GM13976 (cell line): ENCODE measurements around the gene IGFLR1.

Experiments
- DNase-seq: peaks from one replicate; pipeline ENCODE4 v3.0.0; 2012; ENCODE audit warnings: low spot score
- CTCF ChIP-seq: IDR thresholded peaks from 2 replicates; pipeline ENCODE4 v1.5.1; 2012; ENCODE audit warnings: borderline replicate concordance, mild to moderate bottlenecking; ENCODE audit not compliant: insufficient read depth; ENCODE audit errors: extremely low read depth, missing control alignments, control extremely low read depth
- in situ Hi-C: fragments of 300-500 bp; cut with MboI; formaldehyde crosslinking; loops from one replicate; pipeline ENCODE4 v1.12.0; 2022; ENCODE audit warnings: low sequenced_read_pairs, mixed read lengths, inconsistent platforms; ENCODE audit not compliant: unreplicated experiment

Gene IGFLR1

DNA sequence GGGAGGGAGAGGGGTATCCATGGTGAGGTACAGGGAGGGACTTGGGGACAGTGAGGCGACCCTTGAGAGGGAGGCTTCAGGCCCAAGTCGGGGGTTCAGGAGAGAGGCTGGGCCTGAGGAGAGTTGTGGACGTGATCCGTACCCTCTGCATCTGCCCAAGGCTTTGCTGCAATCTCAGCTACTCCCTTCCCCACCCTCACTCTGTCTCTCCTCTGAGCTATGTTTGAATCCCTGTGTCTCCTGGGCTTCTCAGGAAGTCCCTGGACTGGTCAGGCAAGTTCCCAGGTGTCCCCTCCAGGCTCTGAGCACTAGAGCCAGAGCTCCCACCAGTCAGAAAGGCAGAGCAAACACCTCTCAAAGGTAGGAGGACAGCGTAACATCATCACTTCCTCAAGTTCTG lies 7.9 kb upstream of the IGFLR1 start:
- DNase-seq, result no peak
- in situ Hi-C loops, result no loop called here
- TF ChIP-seq CTCF, result no peak

- in situ Hi-C loops, result no loop called here
- peak; percentile 94 for DNase-seq
- TF ChIP-seq CTCF, result no peak
Observed at GRCh38 chr19:35748106-35749020, 6.1 kb upstream of the IGFLR1 start, which contains the start of gene LIN37. TSS of gene LIN37 (plus strand) at chr19:35748576. CDS start at chr19:35748725, 149 bp downstream.

DNA sequence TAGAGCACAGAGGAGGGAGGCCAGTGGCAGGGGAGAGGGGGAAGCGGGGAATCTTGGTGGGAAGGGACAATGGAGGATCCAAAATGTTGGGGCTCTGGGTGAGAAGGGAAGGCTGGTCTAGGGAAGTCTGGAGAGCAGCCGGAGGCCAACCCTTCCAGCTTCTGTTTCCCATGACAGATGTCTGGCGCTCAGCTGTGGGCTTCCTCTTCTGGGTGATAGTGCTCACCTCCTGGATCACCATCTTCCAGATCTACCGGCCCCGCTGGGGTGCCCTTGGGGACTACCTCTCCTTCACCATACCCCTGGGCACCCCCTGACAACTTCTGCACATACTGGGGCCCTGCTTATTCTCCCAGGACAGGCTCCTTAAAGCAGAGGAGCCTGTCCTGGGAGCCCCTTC lies 4.3 kb upstream of the IGFLR1 start:
- in situ Hi-C loops, result no loop called here
- DNase-seq, result no peak
- TF ChIP-seq CTCF, result no peak

DNA sequence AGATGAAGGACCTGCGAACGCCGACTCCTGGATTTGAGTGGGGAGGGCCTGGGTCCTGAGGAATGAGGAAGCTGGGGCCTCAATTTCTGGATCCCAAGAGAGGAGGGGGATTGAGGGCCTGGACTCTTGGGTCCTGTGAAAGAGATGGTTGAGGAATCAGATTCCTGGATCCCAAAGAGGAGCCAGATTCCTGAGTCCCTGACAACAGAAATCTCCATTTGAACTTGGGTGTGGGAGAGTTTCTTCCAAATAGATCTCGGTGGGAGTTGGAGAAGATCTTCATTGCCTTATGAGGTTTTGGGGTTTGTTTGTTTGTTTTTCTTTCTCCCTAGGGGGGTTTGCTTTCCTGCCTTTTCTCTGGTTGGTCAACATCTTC lies 3.8 kb upstream of the IGFLR1 start:
- in situ Hi-C loops, result no loop called here
- no peak for TF ChIP-seq CTCF
- DNase-seq, result no peak

DNA sequence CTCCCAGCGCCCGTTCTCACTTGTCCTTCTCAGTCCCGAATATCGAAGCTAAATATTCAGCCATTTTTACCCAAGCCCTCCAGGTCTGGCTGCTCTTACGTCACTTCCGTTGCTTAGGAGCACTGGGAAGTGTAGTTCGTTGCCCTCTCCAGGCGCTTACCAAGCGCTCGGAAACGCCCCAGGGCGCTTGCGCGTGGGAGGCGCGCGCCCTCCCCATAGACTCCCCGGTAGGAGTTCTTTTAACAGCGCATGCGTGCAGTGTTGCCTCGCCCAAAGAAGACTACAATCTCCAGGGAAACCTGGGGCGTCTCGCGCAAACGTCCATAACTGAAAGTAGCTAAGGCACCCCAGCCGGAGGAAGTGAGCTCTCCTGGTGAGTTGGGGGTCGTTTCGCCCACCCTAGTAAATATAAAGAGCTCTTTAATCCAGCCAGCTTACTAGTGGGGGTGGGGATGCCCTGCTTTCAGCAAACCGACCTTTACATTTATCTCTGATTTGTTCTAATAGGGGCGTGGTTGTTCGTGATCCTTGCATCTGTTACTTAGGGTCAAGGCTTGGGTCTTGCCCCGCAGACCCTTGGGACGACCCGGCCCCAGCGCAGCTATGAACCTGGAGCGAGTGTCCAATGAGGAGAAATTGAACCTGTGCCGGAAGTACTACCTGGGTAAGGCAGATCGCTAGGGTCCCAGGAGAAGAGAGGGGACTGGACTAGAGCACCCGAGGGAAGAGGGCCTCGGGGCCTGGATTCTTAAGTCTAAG lies 3.3 kb upstream of the IGFLR1 start, which contains the start of the genes PSENEN and U2AF1L4:
Gene PSENEN (plus strand): TSS at position 324 of the 759 bp plus-strand sequence. CDS start 280 bp downstream, at position 604.
Gene U2AF1L4 (minus strand): TSS at position 91 of the 759 bp plus-strand sequence. CDS start 27 bp downstream, at position 64.
- DNase-seq, result peak; percentile 93
- TF ChIP-seq CTCF, result no peak
- in situ Hi-C loops, result no loop called here

GRCh38 chr19:35744430-35745327 lies 2.4 kb upstream of the IGFLR1 start:
- peak; percentile 14 for TF ChIP-seq CTCF
- in situ Hi-C loops, result no loop called here
- peak; percentile 83 for DNase-seq
